Neural cell (in vitro differentiated cells): ENCODE data around the gene EIF3C. TPM values are rescaled to one million over a fixed set of nuclear protein-coding genes. Genes with fewer than 3 reads are reported as not detected.
"Not testable (repeated sequence)": the region's sequence is repeated elsewhere in the genome, so short reads cannot be mapped to it uniquely, and the experiment has no call there.

Experiments
- H2AFZ ChIP-seq: fragments of 200-600, 300-800 bp; sonication (generic), shearing (Covaris generic); 2 replicates; pipeline ENCODE4 v1.6.0; 2014; ENCODE audit warnings: low read depth, mild to moderate bottlenecking, antibody characterized with exemption, low read length, moderate library complexity
- H3F3A ChIP-seq: fragments of 200-600 bp; shearing (Covaris generic); 2 replicates; pipeline ENCODE4 v1.6.1; 2016; ENCODE audit warnings: mild to moderate bottlenecking, moderate library complexity, mixed read lengths, antibody characterized with exemption, low read length; ENCODE audit not compliant: insufficient read depth, poor library complexity, severe bottlenecking
- H3K27ac ChIP-seq: fragments of 200-600, 300-800 bp; sonication (generic), shearing (Covaris generic); 2 replicates; pipeline ENCODE4 v1.5.1; 2014; ENCODE audit warnings: mild to moderate bottlenecking, low read length, moderate library complexity
- H3K27me3 ChIP-seq: fragments of 300-800, 200-600 bp; sonication (generic), shearing (Covaris generic); 2 replicates; pipeline ENCODE4 v1.6.0; 2014; ENCODE audit warnings: mild to moderate bottlenecking, low read depth, low read length, moderate library complexity; ENCODE audit not compliant: insufficient read depth
- H3K36me3 ChIP-seq: fragments of 300-800, 200-600 bp; sonication (generic), shearing (Covaris generic); 2 replicates; pipeline ENCODE4 v1.5.1; 2014; ENCODE audit warnings: mild to moderate bottlenecking, antibody characterized with exemption, low read length, moderate library complexity; ENCODE audit not compliant: insufficient read depth
- H3K4me2 ChIP-seq: fragments of 300-800, 200-600 bp; sonication (generic), shearing (Covaris generic); 2 replicates; pipeline ENCODE4 v1.6.0; 2014; ENCODE audit warnings: mild to moderate bottlenecking, low read length
- H3K4me3 ChIP-seq: fragments of 300-800, 200-600 bp; sonication (generic), shearing (Covaris generic); 2 replicates; pipeline ENCODE4 v1.5.1; 2014; ENCODE audit warnings: mild to moderate bottlenecking, low read length, moderate library complexity
- H3K79me2 ChIP-seq: fragments of 200-600 bp; shearing (Covaris generic); replicated peaks from 2 replicates; pipeline ENCODE4 v1.6.0; 2014; ENCODE audit warnings: mild to moderate bottlenecking, low read length, moderate library complexity; ENCODE audit not compliant: insufficient read depth
- H3K9ac ChIP-seq: fragments of 300-800, 200-600 bp; sonication (generic), shearing (Covaris generic); 2 replicates; pipeline ENCODE4 v1.6.1; 2016; ENCODE audit warnings: mild to moderate bottlenecking, low read length, mixed read lengths
- H3K9me2 ChIP-seq: fragments of 200-600 bp; shearing (Covaris generic); 2 replicates; pipeline ENCODE4 v1.6.1; 2016; ENCODE audit warnings: mild to moderate bottlenecking, low read length, mixed read lengths; ENCODE audit not compliant: insufficient read depth
- H3K9me3 ChIP-seq: fragments of 200-600, 300-800 bp; sonication (generic), shearing (Covaris generic); 2 replicates; pipeline ENCODE4 v1.6.1; 2016; ENCODE audit warnings: mild to moderate bottlenecking, mixed run types, low read length, moderate library complexity, mixed read lengths
- H4K20me1 ChIP-seq: fragments of 200-600 bp; shearing (Covaris generic); 2 replicates; pipeline ENCODE4 v1.6.1; 2016; ENCODE audit warnings: mild to moderate bottlenecking, mixed run types; ENCODE audit not compliant: insufficient read depth
- polyA plus RNA-seq: library from polyadenylated mRNA; depleted of rRNA; stranded (reverse); fragments of >200 nt; gene quantifications from 2 replicates; pipeline ENCODE4 v1.2.3, GENCODE V29; 2014
- small RNA-seq, 3 experiments: library from RNA; depleted of rRNA; stranded (forward); fragments of <200 nt; gene quantifications; one replicate each; pipeline ENCODE3, GENCODE V24; 2012

EIF3C gene
- polyA plus RNA-seq, 1 donor from 2014 or later: 92.9 TPM

GRCh38 chr16:28782357-28782756, 71.1 kb downstream of the EIF3C start:
- H3K27ac ChIP-seq, H3K9me2 ChIP-seq, H3K4me2 ChIP-seq, H3K79me2 ChIP-seq, H2AFZ ChIP-seq, H3K9me3 ChIP-seq, H3K4me3 ChIP-seq, H3F3A ChIP-seq, H3K9ac ChIP-seq, H4K20me1 ChIP-seq, H3K27me3 ChIP-seq, H3K36me3 ChIP-seq: not testable (repeated sequence)

Small RNA genes lying within 50 kb of the gene (small RNA-seq; reads per million reads assigned to genes)
- gene MIR6862-2: 0 reads per million in 3 experiments

Other genes with a start within 250 kb of the EIF3C start
- 0.32 and 0.85 TPM in 2 replicates for gene NPIPB7, start 239.1 kb upstream of the EIF3C start, polyA plus RNA-seq
- gene CLN3, start 219.4 kb upstream of the EIF3C start, polyA plus RNA-seq: 32.2 and 37.0 TPM in 2 replicates
- 0.06 TPM in 1 of 2 replicates, not detected in the other for gene APOBR, start 216.8 kb upstream of the EIF3C start, polyA plus RNA-seq
- not detected in 2 replicates for gene IL27, start 204.6 kb upstream of the EIF3C start, polyA plus RNA-seq
- gene NUPR1, start 172.5 kb upstream of the EIF3C start, polyA plus RNA-seq: not detected in 2 replicates
- gene SGF29, start 157.5 kb upstream of the EIF3C start, polyA plus RNA-seq: 25.5 and 32.8 TPM in 2 replicates
- not detected in 2 replicates for gene SULT1A2, start 114.4 kb upstream of the EIF3C start, polyA plus RNA-seq
- gene SULT1A1, start 101.4 kb upstream of the EIF3C start, polyA plus RNA-seq: not detected in 2 replicates
- not detected in 2 replicates for gene NPIPB8, start 73.4 kb upstream of the EIF3C start, polyA plus RNA-seq
- gene NPIPB9, start 40.3 kb downstream of the EIF3C start, polyA plus RNA-seq: 3.1 and 3.5 TPM in 2 replicates
- gene ATXN2L, start 111.5 kb downstream of the EIF3C start, polyA plus RNA-seq: 24.0 and 38.3 TPM in 2 replicates
- gene TUFM, start 134.9 kb downstream of the EIF3C start, polyA plus RNA-seq: 144 and 157 TPM in 2 replicates
- gene SH2B1, start 152.4 kb downstream of the EIF3C start, polyA plus RNA-seq: 42.2 and 48.2 TPM in 2 replicates
- gene ATP2A1, start 167.0 kb downstream of the EIF3C start, polyA plus RNA-seq: 0.06 and 0.54 TPM in 2 replicates
- 27.5 and 28.7 TPM in 2 replicates for gene RABEP2, start 213.8 kb downstream of the EIF3C start, polyA plus RNA-seq
- not detected in 2 replicates for gene CD19, start 220.5 kb downstream of the EIF3C start, polyA plus RNA-seq
- gene NFATC2IP, start 239.5 kb downstream of the EIF3C start, polyA plus RNA-seq: 39.1 and 42.6 TPM in 2 replicates